Mononuclear cell (primary cell): ENCODE data around the gene RNF128. TPM values are rescaled to one million over a fixed set of nuclear protein-coding genes. Genes with fewer than 3 reads are reported as not detected.

ENCODE experiments used
- H3K27me3 ChIP-seq: 2 replicates; pipeline ENCODE4 v1.6.0; 2011; ENCODE audit warnings: low read length, control low read depth; ENCODE audit not compliant: insufficient read depth
- H3K4me1 ChIP-seq: 2 replicates; pipeline ENCODE4 v1.5.1; 2011; ENCODE audit warnings: mild to moderate bottlenecking, low read length, control low read depth; ENCODE audit not compliant: insufficient read depth
- H3K4me3 ChIP-seq: 2 replicates; pipeline ENCODE4 v1.5.1; 2011; ENCODE audit warnings: mild to moderate bottlenecking, low read length, moderate library complexity
- H3K9me3 ChIP-seq: 2 replicates; pipeline ENCODE4 v1.5.1; 2011; ENCODE audit warnings: low read depth, mild to moderate bottlenecking, control low read depth, low read length
- total RNA-seq: library from RNA; depleted of rRNA; stranded (reverse); fragments of >200 nt; gene quantifications from one replicate; pipeline ENCODE4 v1.2.3, GENCODE V29; 2012

The RNF128 gene
- not detected for total RNA-seq

DNA sequence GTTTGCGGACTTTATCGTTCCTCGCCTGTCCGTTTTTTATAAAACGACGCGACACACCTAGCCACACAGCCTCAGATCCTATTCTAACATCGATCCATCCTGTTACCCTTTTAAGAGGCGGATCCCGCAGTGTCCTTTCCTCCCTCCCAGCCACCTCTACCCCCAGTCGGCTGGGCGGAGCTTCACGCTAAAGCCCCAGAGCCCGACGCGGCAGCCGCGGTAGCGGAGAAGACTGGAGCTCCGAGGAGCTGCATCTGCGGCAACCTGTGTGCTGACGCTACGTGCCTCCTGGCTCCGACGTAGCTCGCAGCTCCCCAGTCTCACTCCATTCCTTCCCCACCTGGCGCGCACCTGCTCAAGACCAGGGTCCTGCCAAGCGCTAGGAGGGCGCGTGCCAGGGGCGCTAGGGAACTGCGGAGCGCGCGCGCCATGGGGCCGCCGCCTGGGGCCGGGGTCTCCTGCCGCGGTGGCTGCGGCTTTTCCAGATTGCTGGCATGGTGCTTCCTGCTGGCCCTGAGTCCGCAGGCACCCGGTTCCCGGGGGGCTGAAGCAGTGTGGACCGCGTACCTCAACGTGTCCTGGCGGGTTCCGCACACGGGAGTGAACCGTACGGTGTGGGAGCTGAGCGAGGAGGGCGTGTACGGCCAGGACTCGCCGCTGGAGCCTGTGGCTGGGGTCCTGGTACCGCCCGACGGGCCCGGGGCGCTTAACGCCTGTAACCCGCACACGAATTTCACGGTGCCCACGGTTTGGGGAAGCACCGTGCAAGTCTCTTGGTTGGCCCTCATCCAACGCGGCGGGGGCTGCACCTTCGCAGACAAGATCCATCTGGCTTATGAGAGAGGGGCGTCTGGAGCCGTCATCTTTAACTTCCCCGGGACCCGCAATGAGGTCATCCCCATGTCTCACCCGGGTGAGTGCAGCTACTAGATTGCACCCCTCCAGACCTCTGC, at the start of gene RNF128:
Gene RNF128 (plus strand): TSS at position 217 of the 953 bp plus-strand sequence. CDS start 213 bp downstream, at position 430.
- no peaks in the 10 kb centered on the region for H3K4me1 ChIP-seq
- H3K9me3 ChIP-seq: no peaks in the 10 kb centered on the region
- peaks cover 33% of the 10 kb centered on the region for H3K27me3 ChIP-seq
- H3K4me3 ChIP-seq: no peak within 1 kb of the TSS

GRCh38 chrX:106680716-106681115, 45.8 kb upstream of the RNF128 start:
- Histone ChIP-seq H3K9me3 (no peaks in the 10 kb centered on the region), H3K4me1 (no peaks in the 10 kb centered on the region), H3K27me3 (no peaks in the 10 kb centered on the region), H3K4me3 (no peak overlapping the region)

DNA sequence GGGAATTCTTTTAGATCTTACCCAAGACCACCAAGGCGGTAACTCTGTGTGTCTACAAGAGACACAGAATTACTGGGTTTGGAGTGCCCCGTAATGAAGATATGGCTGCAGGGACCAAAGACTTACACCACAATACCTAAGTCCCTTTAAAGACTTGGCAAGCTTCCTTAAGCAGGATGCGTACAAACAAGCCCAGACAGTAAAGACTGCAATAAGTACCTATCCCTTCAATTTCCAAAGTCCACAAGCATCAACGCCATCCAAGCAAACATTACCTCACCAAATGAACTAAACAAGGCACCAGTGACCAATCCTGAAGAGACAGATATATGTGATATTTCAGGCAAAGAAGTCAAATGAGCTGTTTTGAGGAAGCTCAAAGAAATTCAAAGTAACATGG, 42.3 kb upstream of the RNF128 start:
- no peaks in the 10 kb centered on the region for H3K4me1 ChIP-seq
- H3K4me3 ChIP-seq: no peak overlapping the region
- H3K27me3 ChIP-seq: no peaks in the 10 kb centered on the region
- no peaks in the 10 kb centered on the region for H3K9me3 ChIP-seq

DNA sequence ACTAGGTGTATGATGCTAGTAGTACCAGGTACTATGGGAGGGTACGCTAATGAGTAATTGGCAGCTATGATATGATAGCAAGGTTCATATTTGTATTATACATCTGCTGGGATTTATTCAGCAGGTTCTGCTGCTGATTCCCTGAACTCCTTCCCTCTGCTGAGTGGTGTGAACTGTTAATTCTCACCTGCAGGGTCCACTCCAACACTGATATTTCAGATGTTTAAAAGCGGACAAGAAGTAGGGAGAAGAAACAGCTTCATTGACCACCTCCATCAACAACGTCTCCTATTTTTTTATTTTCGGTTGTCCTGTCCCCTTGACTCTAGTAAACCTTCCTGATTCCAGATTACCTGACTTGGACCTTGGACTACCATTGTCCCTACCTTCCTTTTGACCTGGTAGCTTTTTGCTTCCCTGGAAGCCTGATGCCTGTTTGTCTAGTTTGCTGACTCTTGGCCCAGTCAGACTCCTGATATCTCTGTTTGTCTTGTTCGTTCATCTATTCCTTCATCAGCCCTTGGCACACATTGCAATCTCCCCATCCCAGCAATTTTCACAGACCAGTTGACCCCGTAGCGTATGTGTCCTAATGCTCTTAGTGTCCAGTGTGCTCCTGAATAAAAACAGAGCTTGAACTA, 34.0 kb upstream of the RNF128 start:
- Histone ChIP-seq H3K4me1 (no peaks in the 10 kb centered on the region), H3K4me3 (no peak overlapping the region), H3K9me3 (no peaks in the 10 kb centered on the region), H3K27me3 (no peaks in the 10 kb centered on the region)

DNA sequence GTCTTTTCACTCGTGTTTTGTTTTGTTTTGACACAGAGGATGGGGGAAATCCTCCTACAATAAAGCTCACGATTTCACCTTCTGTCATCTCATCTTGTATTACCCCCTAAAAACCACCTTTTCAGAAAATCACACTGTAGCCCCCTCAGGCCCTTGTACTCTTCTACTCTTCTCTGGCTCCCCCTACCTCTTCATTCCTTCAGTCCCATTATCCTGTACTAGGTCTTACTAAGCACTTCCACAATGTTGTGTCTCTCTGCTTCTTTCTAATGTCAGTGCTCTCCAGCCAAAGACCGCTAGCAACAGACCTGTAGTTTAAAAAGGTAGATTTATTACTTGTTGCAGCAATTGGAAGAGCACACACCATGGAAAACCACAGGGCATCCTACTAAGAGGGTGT, 30.0 kb upstream of the RNF128 start:
- Histone ChIP-seq H3K27me3 (no peaks in the 10 kb centered on the region), H3K4me3 (no peak overlapping the region), H3K4me1 (no peaks in the 10 kb centered on the region), H3K9me3 (no peaks in the 10 kb centered on the region)

DNA sequence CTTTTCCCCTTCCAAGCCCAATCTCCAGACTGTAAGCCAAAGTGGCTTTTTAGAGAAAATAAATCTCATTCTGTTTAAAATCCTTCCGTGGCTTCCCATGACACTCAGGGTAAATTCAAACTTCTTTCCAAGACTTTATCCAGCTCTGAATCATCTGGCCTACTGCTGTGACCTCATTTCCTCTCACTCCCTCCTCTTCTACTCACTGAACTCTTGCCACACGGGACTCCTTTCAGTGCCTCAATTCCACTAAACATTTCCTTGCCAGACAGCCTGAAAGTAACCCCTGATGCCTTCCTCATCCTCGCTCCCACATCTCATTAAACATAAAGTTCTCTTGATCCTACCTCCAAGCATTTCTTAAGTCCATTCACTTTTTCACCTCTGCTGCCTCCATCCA, 27.8 kb upstream of the RNF128 start:
- H3K9me3 ChIP-seq: no peaks in the 10 kb centered on the region
- H3K4me3 ChIP-seq: no peak overlapping the region
- no peaks in the 10 kb centered on the region for H3K27me3 ChIP-seq
- H3K4me1 ChIP-seq: no peaks in the 10 kb centered on the region

DNA sequence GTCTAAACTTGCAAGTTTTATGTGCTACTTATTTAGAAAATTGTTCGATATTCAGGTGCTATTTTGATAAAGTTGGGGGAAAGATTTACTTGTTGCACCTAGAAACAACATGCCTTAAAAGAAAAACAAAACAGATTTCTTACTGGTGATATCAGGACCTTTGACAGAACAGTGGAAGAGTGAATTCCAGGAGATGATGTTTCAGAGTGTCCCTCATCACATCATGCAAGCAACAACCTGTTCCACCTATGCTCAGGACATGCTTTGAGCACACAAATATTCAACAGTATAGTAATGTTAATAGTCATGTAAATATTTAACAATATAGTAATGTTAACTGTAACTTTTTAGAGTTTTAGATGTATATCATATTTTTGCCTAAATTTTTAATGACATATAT, 23.9 kb upstream of the RNF128 start:
- Histone ChIP-seq H3K27me3 (no peaks in the 10 kb centered on the region), H3K4me3 (no peak overlapping the region), H3K4me1 (no peaks in the 10 kb centered on the region), H3K9me3 (no peaks in the 10 kb centered on the region)

- Histone ChIP-seq H3K4me1 (no peaks in the 10 kb centered on the region), H3K9me3 (no peaks in the 10 kb centered on the region), H3K27me3 (no peaks in the 10 kb centered on the region), H3K4me3 (no peak overlapping the region)
Observed at GRCh38 chrX:106706466-106706865, 20.0 kb upstream of the RNF128 start.

- no peaks in the 10 kb centered on the region for H3K4me1 ChIP-seq
- H3K27me3 ChIP-seq: no peaks in the 10 kb centered on the region
- H3K4me3 ChIP-seq: no peak overlapping the region
- no peaks in the 10 kb centered on the region for H3K9me3 ChIP-seq
Observed at GRCh38 chrX:106707771-106708454, 18.6 kb upstream of the RNF128 start.

DNA sequence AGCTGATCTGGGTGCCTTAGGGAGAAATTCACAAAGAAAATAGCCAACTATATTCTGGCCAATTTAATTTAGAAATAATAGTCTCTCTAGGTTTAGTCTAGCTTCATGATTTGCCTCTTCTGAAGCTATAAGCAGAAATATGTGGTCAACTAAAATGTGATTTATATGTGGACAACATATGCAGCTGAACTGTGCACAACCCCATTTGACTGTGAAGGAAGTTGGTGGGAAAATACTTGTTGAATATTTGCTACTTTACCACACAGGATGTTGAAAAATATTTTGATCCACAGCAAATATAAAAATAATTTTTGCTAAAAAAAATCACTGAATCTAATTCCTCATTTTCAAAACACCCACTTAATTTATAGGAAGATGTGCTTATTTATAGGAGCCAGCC, 15.7 kb upstream of the RNF128 start:
- H3K4me1 ChIP-seq: no peaks in the 10 kb centered on the region

DNA sequence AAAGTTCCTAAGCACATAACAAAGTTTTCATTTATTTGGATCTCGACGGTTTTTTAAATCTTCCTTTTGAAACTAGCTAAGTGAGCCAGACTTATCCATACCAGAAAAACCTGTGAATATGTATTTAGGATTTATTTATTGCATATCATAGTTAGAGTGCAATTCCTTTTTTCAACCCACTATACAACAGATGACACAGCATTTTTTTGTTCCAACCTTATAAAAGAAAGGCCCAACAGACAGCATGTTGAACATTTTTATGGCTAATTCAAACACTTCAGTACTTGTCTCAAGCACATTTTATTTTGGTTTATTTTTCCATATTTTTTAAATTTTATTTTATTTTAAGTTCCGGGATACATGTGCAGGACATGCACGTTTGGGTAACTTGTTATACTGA, 15.1 kb upstream of the RNF128 start:
- no peaks in the 10 kb centered on the region for H3K9me3 ChIP-seq
- no peak overlapping the region for H3K4me3 ChIP-seq
- no peaks in the 10 kb centered on the region for H3K4me1 ChIP-seq
- H3K27me3 ChIP-seq: no peaks in the 10 kb centered on the region

More for the DNA sequence above, 15.7 kb upstream of the RNF128 start:
- no peak overlapping the region for H3K4me3 ChIP-seq
- no peaks in the 10 kb centered on the region for H3K27me3 ChIP-seq
- H3K9me3 ChIP-seq: no peaks in the 10 kb centered on the region

- H3K4me3 ChIP-seq: no peak overlapping the region
- no peaks in the 10 kb centered on the region for H3K27me3 ChIP-seq
- H3K4me1 ChIP-seq: no peaks in the 10 kb centered on the region
- no peaks in the 10 kb centered on the region for H3K9me3 ChIP-seq
Observed at GRCh38 chrX:106716004-106716403, 10.5 kb upstream of the RNF128 start.

DNA sequence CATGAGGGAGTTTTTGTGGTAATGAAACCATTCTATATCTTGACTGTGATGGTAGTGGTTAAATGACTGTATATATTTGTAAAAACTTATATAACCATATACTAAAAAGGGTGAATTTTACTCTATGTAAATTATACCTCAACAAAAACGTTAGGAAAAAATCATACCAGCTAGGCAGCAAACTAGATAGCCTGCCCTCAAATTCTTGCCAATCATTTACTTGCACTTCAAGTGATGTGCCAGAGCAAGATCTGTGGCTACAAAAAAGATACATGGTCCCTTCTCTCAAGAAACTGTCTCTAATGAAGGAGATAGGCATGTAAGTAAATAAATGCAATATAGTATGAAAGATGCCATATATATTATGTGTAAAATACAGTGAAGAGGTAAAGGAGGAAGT, 10.0 kb upstream of the RNF128 start:
- H3K9me3 ChIP-seq: no peaks in the 10 kb centered on the region
- H3K27me3 ChIP-seq: no peaks in the 10 kb centered on the region
- no peak overlapping the region for H3K4me3 ChIP-seq
- no peaks in the 10 kb centered on the region for H3K4me1 ChIP-seq

DNA sequence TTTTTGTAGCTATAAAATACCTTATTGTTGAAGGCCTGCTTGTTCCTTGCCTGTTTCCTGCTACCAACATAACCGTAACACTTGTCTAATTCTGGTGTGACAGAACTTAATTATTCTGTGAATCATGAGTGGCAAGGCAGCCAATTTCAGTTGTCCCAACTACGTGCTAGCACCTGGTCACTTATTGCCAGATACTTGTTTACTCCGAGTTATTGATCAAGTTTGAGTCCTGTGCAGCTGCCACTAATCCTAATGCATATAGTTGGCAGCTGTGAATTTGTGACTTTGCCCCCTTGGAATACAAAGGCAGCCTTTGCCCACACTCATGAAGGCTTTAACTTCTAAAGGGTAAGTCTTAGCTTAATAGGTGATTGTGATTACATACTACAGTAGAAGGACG, 7.8 kb upstream of the RNF128 start:
- no peak overlapping the region for H3K4me3 ChIP-seq
- no peaks in the 10 kb centered on the region for H3K4me1 ChIP-seq
- H3K27me3 ChIP-seq: no peaks in the 10 kb centered on the region
- H3K9me3 ChIP-seq: no peaks in the 10 kb centered on the region

DNA sequence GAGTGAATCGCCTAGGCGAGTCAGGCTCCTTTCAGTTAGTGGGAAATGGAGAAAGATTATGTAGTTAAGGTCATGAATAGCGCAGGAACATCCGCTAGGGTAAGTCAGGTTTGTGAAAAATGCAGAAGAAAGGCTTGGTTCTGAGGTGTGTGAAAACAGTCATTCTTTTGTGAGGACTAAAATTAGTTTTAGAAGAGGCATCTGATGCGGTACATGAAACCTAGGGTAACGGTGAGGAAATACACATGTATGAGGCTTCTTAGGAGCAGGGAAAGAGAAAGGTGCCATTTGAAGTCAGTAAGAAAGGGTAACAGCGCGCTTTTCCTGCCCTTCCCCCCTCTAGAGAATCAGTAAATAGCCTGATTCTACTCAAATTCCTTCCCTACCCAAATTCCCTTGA, 570 bp upstream of the RNF128 start:
- H3K27me3 ChIP-seq: peaks cover 33% of the 10 kb centered on the region
- H3K4me3 ChIP-seq: no peak overlapping the region
- no peaks in the 10 kb centered on the region for H3K4me1 ChIP-seq
- no peaks in the 10 kb centered on the region for H3K9me3 ChIP-seq
